ENCODE measurements around the gene USP17L27.
"Not testable (repeated sequence)": the region's sequence is repeated elsewhere in the genome, so short reads cannot be mapped to it uniquely, and the experiment has no call there.

Gene USP17L27

GRCh38 chr4:9343848-9344247 lies at the start of gene USP17L27:
USP17L27 (plus strand) TSS chr4:9344148; CDS start chr4:9344148, 0 bp downstream.
- in situ Hi-C loops (cut with MboI; ENCODE audit: low sequenced_read_pairs) = not testable (repeated sequence)

- in situ Hi-C loops (cut with MboI; ENCODE audit: low sequenced_read_pairs) = not testable (repeated sequence)
Observed at GRCh38 chr4:9324191-9324590, 19.8 kb upstream of the USP17L27 start.

- in situ Hi-C loops (cut with MboI; ENCODE audit: low sequenced_read_pairs) = not testable (repeated sequence)
Observed at GRCh38 chr4:9324865-9325264, 19.1 kb upstream of the USP17L27 start, which contains the start of gene USP17L24. USP17L24 (plus strand) TSS chr4:9325165; CDS start chr4:9325165, 0 bp downstream.

- in situ Hi-C loops (cut with MboI; ENCODE audit: low sequenced_read_pairs) = not testable (repeated sequence)
Observed at GRCh38 chr4:9329611-9330010, 14.3 kb upstream of the USP17L27 start, which contains the start of gene USP17L25. USP17L25 (plus strand) TSS chr4:9329911; CDS start chr4:9329911, 0 bp downstream.

DNA sequence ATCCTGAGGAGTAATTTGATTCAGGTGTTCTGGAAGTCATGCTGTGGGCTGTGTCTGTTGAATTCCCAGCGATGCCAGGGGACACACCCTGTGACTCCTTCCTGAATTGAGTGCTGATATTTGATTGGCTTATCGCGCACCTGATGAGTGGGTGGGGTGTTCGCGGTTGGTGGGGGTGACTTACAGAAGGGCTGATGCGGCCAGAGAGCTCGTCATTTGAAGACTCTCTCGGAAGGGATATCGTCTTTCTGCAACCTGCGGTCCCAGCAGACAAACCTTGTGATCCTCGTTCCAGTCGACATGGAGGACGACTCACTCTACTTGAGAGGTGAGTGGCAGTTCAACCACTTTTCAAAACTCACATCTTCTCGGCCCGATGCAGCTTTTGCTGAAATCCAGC lies 9.6 kb upstream of the USP17L27 start, which contains the start of gene USP17L26:
Gene USP17L26 (plus strand): TSS at position 301 of the 400 bp plus-strand sequence. CDS start 0 bp downstream, at position 301.
- in situ Hi-C loops (cut with MboI; ENCODE audit: low sequenced_read_pairs) = not testable (repeated sequence)

DNA sequence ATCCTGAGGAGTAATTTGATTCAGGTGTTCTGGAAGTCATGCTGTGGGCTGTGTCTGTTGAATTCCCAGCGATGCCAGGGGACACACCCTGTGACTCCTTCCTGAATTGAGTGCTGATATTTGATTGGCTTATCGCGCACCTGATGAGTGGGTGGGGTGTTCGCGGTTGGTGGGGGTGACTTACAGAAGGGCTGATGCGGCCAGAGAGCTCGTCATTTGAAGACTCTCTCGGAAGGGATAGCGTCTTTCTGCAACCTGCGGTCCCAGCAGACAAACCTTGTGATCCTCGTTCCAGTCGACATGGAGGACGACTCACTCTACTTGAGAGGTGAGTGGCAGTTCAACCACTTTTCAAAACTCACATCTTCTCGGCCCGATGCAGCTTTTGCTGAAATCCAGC lies 4.8 kb upstream of the USP17L27 start, which contains the start of gene USP17L5:
Gene USP17L5 (plus strand): TSS at position 301 of the 400 bp plus-strand sequence. CDS start 0 bp downstream, at position 301.
- in situ Hi-C loops (cut with MboI; ENCODE audit: low sequenced_read_pairs) = not testable (repeated sequence)

DNA sequence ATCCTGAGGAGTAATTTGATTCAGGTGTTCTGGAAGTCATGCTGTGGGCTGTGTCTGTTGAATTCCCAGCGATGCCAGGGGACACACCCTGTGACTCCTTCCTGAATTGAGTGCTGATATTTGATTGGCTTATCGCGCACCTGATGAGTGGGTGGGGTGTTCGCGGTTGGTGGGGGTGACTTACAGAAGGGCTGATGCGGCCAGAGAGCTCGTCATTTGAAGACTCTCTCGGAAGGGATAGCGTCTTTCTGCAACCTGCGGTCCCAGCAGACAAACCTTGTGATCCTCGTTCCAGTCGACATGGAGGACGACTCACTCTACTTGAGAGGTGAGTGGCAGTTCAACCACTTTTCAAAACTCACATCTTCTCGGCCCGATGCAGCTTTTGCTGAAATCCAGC lies 4.6 kb downstream of the USP17L27 start, which contains the start of gene USP17L28:
Gene USP17L28 (plus strand): TSS at position 301 of the 400 bp plus-strand sequence. CDS start 0 bp downstream, at position 301.
- in situ Hi-C loops (cut with MboI; ENCODE audit: low sequenced_read_pairs) = not testable (repeated sequence)

DNA sequence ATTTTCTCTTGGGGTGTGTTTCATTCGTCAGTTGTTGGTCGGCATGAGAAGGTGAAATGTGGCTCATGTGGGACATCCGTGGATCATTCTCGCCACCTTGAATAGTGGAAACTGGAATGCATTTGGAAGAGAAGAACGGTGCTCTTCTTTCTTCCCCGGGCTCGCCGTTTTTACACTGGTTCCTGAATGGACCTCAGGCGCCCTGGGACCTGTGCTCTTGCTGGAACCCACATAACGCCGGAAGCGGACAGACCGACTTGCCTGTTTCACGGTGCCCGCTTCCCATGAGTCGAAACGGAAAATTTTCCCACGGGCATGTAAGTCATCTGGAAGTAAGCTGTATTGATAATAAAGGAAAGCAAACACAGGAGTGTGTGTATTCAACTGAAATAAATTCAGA lies 6.9 kb downstream of the USP17L27 start:
- in situ Hi-C loops (cut with MboI; ENCODE audit: low sequenced_read_pairs) = not testable (repeated sequence)

- in situ Hi-C loops (cut with MboI; ENCODE audit: low sequenced_read_pairs) = not testable (repeated sequence)
Observed at GRCh38 chr4:9353338-9353737, 9.4 kb downstream of the USP17L27 start, which contains the start of gene USP17L29. USP17L29 (plus strand) TSS chr4:9353638; CDS start chr4:9353638, 0 bp downstream.

GRCh38 chr4:9362829-9363228 lies 18.9 kb downstream of the USP17L27 start, which contains the start of gene USP17L30:
USP17L30 (plus strand) TSS chr4:9363129; CDS start chr4:9363129, 0 bp downstream.
- in situ Hi-C loops (cut with MboI; ENCODE audit: low sequenced_read_pairs) = not testable (repeated sequence)

- in situ Hi-C loops (cut with MboI; ENCODE audit: low sequenced_read_pairs) = not testable (repeated sequence)
Observed at GRCh38 chr4:9379881-9380280, 35.9 kb downstream of the USP17L27 start.

DNA sequence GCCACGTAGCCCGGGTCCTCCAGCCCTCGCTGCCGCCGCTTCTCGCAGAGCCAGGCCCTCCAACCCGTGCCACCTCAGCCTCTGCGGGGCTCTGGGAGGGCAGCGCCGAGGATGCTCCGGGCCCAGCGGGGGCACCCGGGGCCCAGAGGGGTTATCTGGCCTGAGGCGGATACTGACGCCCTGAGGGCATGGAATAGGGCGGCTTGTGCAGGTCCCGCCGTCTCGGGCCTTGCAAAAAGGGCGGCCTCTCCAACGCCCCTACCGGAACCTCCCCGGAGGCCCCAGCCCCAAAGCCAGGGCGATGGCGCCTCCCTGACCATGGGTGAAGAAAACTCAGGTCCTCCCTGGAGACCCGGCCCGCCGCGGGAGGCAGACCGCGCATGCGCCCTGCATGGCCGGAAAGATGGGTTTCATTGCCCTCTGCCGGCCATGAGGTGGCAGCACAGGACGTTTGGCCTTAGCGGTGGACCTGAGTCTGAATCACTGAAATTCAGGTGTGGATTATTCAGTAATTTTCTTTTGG lies 37.1 kb downstream of the USP17L27 start:
- in situ Hi-C loops (cut with MboI; ENCODE audit: low sequenced_read_pairs) = not testable (repeated sequence)

DNA sequence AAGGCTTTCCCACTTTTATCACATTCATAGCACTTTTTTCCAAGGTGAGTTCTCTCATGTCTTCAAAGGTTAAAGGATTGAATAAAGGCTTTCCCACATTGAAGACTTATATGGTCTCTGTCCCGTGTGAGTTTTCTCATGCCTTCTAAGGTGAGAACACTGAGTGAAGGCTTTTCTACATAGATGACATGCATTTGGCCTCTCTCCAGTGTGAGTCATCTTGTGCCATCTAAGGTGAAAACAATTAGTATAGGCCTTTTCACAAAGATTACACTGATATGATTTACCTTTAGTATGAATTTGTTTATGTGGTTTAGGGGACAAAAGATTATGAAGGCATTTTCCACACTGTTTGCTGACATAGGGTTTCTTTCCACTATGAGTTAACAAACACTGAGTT lies 40.2 kb downstream of the USP17L27 start:
- in situ Hi-C loops (cut with MboI; ENCODE audit: low sequenced_read_pairs) = no loop called here

GRCh38 chr4:9389001-9389400 lies 45.1 kb downstream of the USP17L27 start:
- in situ Hi-C loops (cut with MboI; ENCODE audit: low sequenced_read_pairs) = not testable (repeated sequence)
